Fibroblast of lung (primary cell): ENCODE data around the gene HMGA1. TPM values are rescaled to one million over a fixed set of nuclear protein-coding genes. Genes with fewer than 3 reads are reported as not detected.

Source experiments
- DNase-seq, 2 donors: peaks; one replicate each; pipeline versions ENCODE4 v3.0.0 to v3.0.0-alpha.2; 2010; ENCODE audit warnings: low read depth in 2 of 2
- H2AFZ ChIP-seq: 2 replicates; pipeline ENCODE4 v1.5.1; 2012; ENCODE audit warnings: low read length, control low read depth, inconsistent platforms
- H3K27ac ChIP-seq: 2 replicates; pipeline ENCODE4 v1.5.1; 2011; ENCODE audit warnings: low read length, control low read depth; ENCODE audit not compliant: insufficient read depth
- H3K27me3 ChIP-seq: 2 replicates; pipeline ENCODE4 v1.5.1; 2011; ENCODE audit warnings: mild to moderate bottlenecking, low read length; ENCODE audit not compliant: control insufficient read depth, insufficient read depth
- H3K36me3 ChIP-seq: 2 replicates; pipeline ENCODE4 v1.5.1; 2011; ENCODE audit warnings: low read length; ENCODE audit not compliant: control insufficient read depth, insufficient read depth
- H3K4me1 ChIP-seq: 2 replicates; pipeline ENCODE4 v1.5.1; 2011; ENCODE audit warnings: low read length; ENCODE audit not compliant: control insufficient read depth, insufficient read depth; ENCODE audit errors: extremely low read depth
- H3K4me2 ChIP-seq: 2 replicates; pipeline ENCODE4 v1.5.1; 2011; ENCODE audit warnings: low read length, control low read depth; ENCODE audit not compliant: insufficient read depth; ENCODE audit errors: extremely low read depth
- H3K4me3 ChIP-seq, 4 experiments: fragments of 200-600 bp in 1 of 4; sonication (generic) in 1 of 4; replicated peaks in 1 of 4; 2 replicates each; pipeline ENCODE4 v1.5.1; 2011 to 2016; ENCODE audit warnings: low read length in 4 of 4, low read depth in 3 of 4, mild to moderate bottlenecking in 3 of 4, control low read depth in 2 of 4, inconsistent platforms in 1 of 4, mixed read lengths in 1 of 4; ENCODE audit not compliant: insufficient read depth in 1 of 4; ENCODE audit errors: control extremely low read depth in 1 of 4
- H3K79me2 ChIP-seq: 2 replicates; pipeline ENCODE4 v1.5.1; 2012; ENCODE audit warnings: mild to moderate bottlenecking, low read length, inconsistent platforms; ENCODE audit not compliant: control insufficient read depth, insufficient read depth
- H3K9ac ChIP-seq: 2 replicates; pipeline ENCODE4 v1.5.1; 2011; ENCODE audit warnings: mild to moderate bottlenecking, low read length, control low read depth; ENCODE audit not compliant: insufficient read depth
- H3K9me3 ChIP-seq: 2 replicates; pipeline ENCODE4 v1.5.1; 2012; ENCODE audit warnings: low read depth, low read length; ENCODE audit not compliant: control insufficient read depth, insufficient read depth
- H4K20me1 ChIP-seq: 2 replicates; pipeline ENCODE4 v1.5.1; 2011; ENCODE audit warnings: low read length; ENCODE audit not compliant: control insufficient read depth, insufficient read depth; ENCODE audit errors: extremely low read depth
- EZH2 ChIP-seq: IDR thresholded peaks from 2 replicates; pipeline ENCODE4 v1.5.1; 2012; ENCODE audit warnings: low read length, control low read depth, mild to moderate bottlenecking; ENCODE audit errors: missing control alignments
- polyA plus RNA-seq, 2 donors: library from polyadenylated mRNA; depleted of rRNA in 1 of 2; stranded (reverse) in 1 of 2; unstranded in 1 of 2; fragments of >200 nt; gene quantifications; 2 replicates each; pipeline ENCODE4 v1.2.1, GENCODE V29; 2011 to 2012; ENCODE audit warnings: missing spikeins in 1 of 2
- total RNA-seq: library from RNA; depleted of rRNA; stranded (reverse); fragments of >200 nt; gene quantifications from 2 replicates; pipeline ENCODE4 v1.2.1, GENCODE V29; 2014
- TF ChIP-seq, protein P1 (sequence below), 2 donors: IDR thresholded peaks in 1 of 2; conservative IDR thresholded peaks in 1 of 2; 1 replicate in 1 of 2; 2 replicates in 1 of 2; pipeline ENCODE4 v1.5.1; 2011 to 2012; ENCODE audit warnings: low read length in 2 of 2, control low read depth in 1 of 2, inconsistent platforms in 1 of 2, low read depth in 1 of 2, mild to moderate bottlenecking in 1 of 2

HMGA1 gene
- total and polyA plus RNA-seq, 2 donors (not counting 1 experiment from before 2014, with no cell fraction given): 29.6 to 121 TPM

GRCh38 chr6:34213772-34214171 is 22.9 kb upstream of the HMGA1 start:
- no peak overlapping the region for H3K9ac ChIP-seq
- DNase-seq: peak in 1 of 2 donors; percentile 37
- no peak for TF ChIP-seq EZH2
- TF ChIP-seq, protein P1, sequence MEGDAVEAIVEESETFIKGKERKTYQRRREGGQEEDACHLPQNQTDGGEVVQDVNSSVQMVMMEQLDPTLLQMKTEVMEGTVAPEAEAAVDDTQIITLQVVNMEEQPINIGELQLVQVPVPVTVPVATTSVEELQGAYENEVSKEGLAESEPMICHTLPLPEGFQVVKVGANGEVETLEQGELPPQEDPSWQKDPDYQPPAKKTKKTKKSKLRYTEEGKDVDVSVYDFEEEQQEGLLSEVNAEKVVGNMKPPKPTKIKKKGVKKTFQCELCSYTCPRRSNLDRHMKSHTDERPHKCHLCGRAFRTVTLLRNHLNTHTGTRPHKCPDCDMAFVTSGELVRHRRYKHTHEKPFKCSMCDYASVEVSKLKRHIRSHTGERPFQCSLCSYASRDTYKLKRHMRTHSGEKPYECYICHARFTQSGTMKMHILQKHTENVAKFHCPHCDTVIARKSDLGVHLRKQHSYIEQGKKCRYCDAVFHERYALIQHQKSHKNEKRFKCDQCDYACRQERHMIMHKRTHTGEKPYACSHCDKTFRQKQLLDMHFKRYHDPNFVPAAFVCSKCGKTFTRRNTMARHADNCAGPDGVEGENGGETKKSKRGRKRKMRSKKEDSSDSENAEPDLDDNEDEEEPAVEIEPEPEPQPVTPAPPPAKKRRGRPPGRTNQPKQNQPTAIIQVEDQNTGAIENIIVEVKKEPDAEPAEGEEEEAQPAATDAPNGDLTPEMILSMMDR (conservative IDR thresholded peaks at IDR 0.05 in 1 of 2, IDR thresholded peaks at IDR 0.05 in 1 of 2; ENCODE audit: low read depth in 1 of 2, low read length in 2 of 2): no peak

GRCh38 chr6:34218691-34219090 is 18.0 kb upstream of the HMGA1 start:
- no peak overlapping the region for H3K4me2 ChIP-seq
- no peaks in the 10 kb centered on the region for H4K20me1 ChIP-seq
- H2AFZ ChIP-seq: no peak overlapping the region
- H3K9me3 ChIP-seq: no peaks in the 10 kb centered on the region
- peaks cover 7% of the 10 kb centered on the region for H3K4me1 ChIP-seq
- H3K79me2 ChIP-seq: no peaks in the 10 kb centered on the region
- no peak overlapping the region for H3K27ac ChIP-seq
- H3K9ac ChIP-seq: no peak overlapping the region
- TF ChIP-seq, protein P1 (conservative IDR thresholded peaks at IDR 0.05 in 1 of 2, IDR thresholded peaks at IDR 0.05 in 1 of 2; ENCODE audit: low read depth in 1 of 2, low read length in 2 of 2): no peak
- no peak for TF ChIP-seq EZH2
- no peak for DNase-seq
- no peaks in the 10 kb centered on the region for H3K27me3 ChIP-seq
- H3K36me3 ChIP-seq: no peaks in the 10 kb centered on the region
- H3K4me3 ChIP-seq: no peak overlapping the region

More at GRCh38 chr6:34213772-34214171, 22.9 kb upstream of the HMGA1 start:
- Histone ChIP-seq H3K4me1 (no peaks in the 10 kb centered on the region), H3K4me3 (no peak overlapping the region), H3K27ac (no peak overlapping the region), H3K27me3 (no peaks in the 10 kb centered on the region), H3K9me3 (no peaks in the 10 kb centered on the region), H4K20me1 (no peaks in the 10 kb centered on the region), H3K79me2 (no peaks in the 10 kb centered on the region), H3K36me3 (no peaks in the 10 kb centered on the region), H2AFZ (no peak overlapping the region), H3K4me2 (no peak overlapping the region)

- Histone ChIP-seq H3K9me3 (no peaks in the 10 kb centered on the region), H3K4me1 (peaks cover 12% of the 10 kb centered on the region), H3K27me3 (no peaks in the 10 kb centered on the region), H4K20me1 (no peaks in the 10 kb centered on the region), H3K4me2 (peak overlapping the region; percentile 94), H3K27ac (peak overlapping the region; percentile 77), H3K4me3 (peak overlapping the region; percentile 17 to 51 (median 30)), H3K9ac (peak overlapping the region; percentile 50), H3K36me3 (no peaks in the 10 kb centered on the region), H3K79me2 (no peaks in the 10 kb centered on the region), H2AFZ (peak overlapping the region; percentile 98)
- no peak for TF ChIP-seq EZH2
- TF ChIP-seq, protein P1 (conservative IDR thresholded peaks at IDR 0.05 in 1 of 2, IDR thresholded peaks at IDR 0.05 in 1 of 2; ENCODE audit: low read depth in 1 of 2, low read length in 2 of 2): no peak
- no peak for DNase-seq
These were observed 13.2 kb upstream of the HMGA1 start for GRCh38 chr6:34223381-34223955.
